ENCODE results near the gene ATAD3C. TPM values are rescaled to one million over a fixed set of nuclear protein-coding genes. Genes with fewer than 3 reads are reported as not detected.
"Not testable (repeated sequence)": the region's sequence is repeated elsewhere in the genome, so short reads cannot be mapped to it uniquely, and the experiment has no call there.

ATAD3C gene
- total and polyA plus RNA-seq, 10 of the 15 experiments (the other 5 are each of a cell fraction or from before 2014, with no cell fraction given), result 0.03 to 3.1 (median 0.86) TPM

DNA sequence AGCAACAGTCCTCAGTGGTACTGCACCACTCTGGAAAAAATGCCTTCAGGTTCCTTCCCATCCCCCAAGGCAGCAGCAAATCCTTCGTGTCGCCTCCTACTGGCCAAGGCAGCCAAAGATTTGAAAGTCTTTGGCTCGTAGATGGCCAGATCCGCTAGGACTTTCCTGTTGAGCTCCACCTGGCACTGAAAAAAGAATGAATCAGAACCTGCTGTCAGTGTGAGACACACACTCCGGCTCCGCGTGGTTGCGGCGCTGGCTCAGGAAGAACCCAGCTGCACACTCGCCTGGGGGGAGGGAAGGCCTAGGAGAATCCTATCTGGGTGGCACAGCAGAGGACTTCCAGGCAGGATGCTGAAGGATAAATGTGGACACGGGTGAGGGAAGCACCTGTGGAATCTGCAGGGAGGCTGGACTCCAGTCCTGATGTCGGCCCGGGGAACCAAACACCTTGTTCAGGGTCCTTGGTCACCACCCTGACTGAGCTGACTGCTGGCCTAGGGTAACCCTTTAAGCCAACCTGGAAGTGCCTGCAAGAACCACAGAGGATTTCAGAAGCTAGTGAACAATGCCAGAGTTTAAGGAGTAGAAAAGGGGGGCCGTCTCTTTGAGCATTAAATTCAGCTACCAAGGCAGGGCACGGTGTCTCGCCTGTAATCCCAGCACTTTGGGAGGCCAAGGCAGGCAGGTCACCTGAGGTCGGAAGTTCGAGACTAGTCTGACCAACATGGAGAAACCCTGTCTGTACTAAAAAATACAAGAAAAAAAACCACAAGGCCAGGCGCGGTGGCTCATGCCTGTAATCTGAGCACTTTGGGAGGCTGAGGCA lies 47.2 kb upstream of the ATAD3C start (continued):
- 0 out of 2 replicates have a peak, but pooled peaks have one; percentile 17 for TF ChIP-seq RAD21 (IDR thresholded peaks at IDR 0.05; ENCODE audit: insufficient read depth, low read depth, low read length)

DNA sequence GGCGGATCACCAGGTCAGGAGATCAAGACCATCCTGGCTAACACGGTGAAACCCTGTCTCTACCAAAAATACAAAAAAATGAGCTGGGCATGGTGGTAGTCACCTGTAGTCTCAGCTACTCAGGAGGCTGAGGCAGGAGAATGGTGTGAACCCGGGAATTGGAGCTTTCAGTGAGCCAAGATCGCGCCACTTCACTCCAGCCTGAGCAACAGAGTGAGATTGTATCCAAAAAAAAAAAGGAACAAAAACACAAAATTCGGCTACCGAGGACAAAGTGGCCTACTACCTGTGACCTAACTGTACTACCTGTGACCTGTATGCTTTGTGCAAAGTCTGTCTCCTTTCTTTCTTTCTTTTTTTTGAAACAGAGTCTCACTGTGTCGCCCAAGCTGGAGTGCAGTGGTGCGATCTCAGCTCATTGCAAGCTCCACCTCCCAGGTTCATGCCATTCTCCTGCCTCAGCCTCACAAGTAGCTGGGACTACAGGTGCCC lies 46.5 kb upstream of the ATAD3C start:
- H4K20me1 ChIP-seq (ENCODE audit: control insufficient read depth, insufficient read depth); DNase-seq (ENCODE audit: low read depth, low spot score); H3K9me3 ChIP-seq (replicated peaks; ENCODE audit: control insufficient read depth, insufficient read depth, low read length); BruUV-seq (replicated peaks); H2AFZ ChIP-seq (ENCODE audit: control insufficient read depth, low read depth, low read length); H3K4me2 ChIP-seq (ENCODE audit: control insufficient read depth, insufficient read depth); RAD21 ChIA-PET (ENCODE audit: unreplicated experiment); H3K27me3 ChIP-seq (replicated peaks in 1 of 2; ENCODE audit: control insufficient read depth in 2 of 2, insufficient read depth in 2 of 2, low read length in 1 of 2); ATAC-seq; FAIRE-seq; intact Hi-C loops (cut with micrococcal nuclease; ENCODE audit: unreplicated experiment); H3K9ac ChIP-seq (ENCODE audit: control insufficient read depth, insufficient read depth, low read length); SMC1A ChIA-PET (ENCODE audit: uncharacterized antibody, unreplicated experiment); H3K4me3 ChIP-seq; H3K27ac ChIP-seq (ENCODE audit: control insufficient read depth, insufficient read depth): not testable (repeated sequence)
- 96% methylated on average over 7 of the region's 9 CpGs for WGBS (ENCODE audit: insufficient coverage, insufficient replicate concordance, low lambda C conversion rate, missing lambda C conversion rate)
- TF ChIP-seq POLR2AphosphoS5 (IDR thresholded peaks at IDR 0.05; ENCODE audit: low read length), result 0 out of 2 replicates have a peak, but pooled peaks have one; percentile 31
- CTCF ChIA-PET, result interaction anchor here (1.0 to 1.7 kb wide), 7 partner anchors 11 to 101 kb away, joined by 3 to 15 read pairs (median 4); partner anchors contain the start of gene AURKAIP1
- in situ Hi-C loops (cut with MboI), result loop anchor here (5.0 kb wide), 1 partner anchor 104 kb away; no protein-coding TSS in a partner anchor
- Histone ChIP-seq H3K36me3 (ENCODE audit: control insufficient read depth in 2 of 2, insufficient read depth in 2 of 2, low read length in 1 of 2) (peaks cover 11 to 22% of the 10 kb centered on the region in 2 experiments), H3K79me2 (ENCODE audit: control insufficient read depth, insufficient read depth, low read length) (peaks cover 73% of the 10 kb centered on the region), H3K4me1 (ENCODE audit: control insufficient read depth, insufficient read depth, low read length) (peaks cover 25% of the 10 kb centered on the region)
- POLR2A ChIA-PET, result interaction anchor here (1.2 kb wide), 1 partner anchor 38 kb away, joined by 4 read pairs; no protein-coding TSS in a partner anchor

DNA sequence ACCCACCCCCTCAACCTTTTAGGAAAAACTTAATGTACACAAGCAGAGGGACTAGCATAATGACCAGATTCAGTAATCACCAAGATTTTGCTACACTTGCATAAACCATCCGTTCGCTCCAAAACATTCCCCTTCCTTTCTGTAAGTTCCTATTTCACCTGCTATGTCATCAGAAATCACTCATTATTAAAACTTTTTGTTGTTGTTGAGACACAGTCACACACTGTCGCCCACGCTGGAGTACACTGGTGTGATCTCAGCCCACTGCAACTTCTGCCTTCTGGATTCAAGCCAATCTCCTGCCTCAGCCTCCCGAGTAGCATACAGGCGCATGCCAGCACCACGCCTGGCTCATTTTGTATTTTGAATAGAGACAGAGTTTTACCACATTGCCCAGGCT lies 45.8 kb upstream of the ATAD3C start:
- H3K9me3 ChIP-seq (replicated peaks; ENCODE audit: control insufficient read depth, insufficient read depth, low read length), result no peaks in the 10 kb centered on the region
- no peak for FAIRE-seq
- no peak for ATAC-seq
- H3K4me1 ChIP-seq (ENCODE audit: control insufficient read depth, insufficient read depth, low read length), result peaks cover 24% of the 10 kb centered on the region
- ChIA-PET POLR2A (no interaction called here), RAD21 (ENCODE audit: unreplicated experiment) (no interaction called here), CTCF (no interaction called here), SMC1A (ENCODE audit: uncharacterized antibody, unreplicated experiment) (no interaction called here)
- no TSS peak for BruUV-seq (replicated peaks)
- no peak overlapping the region for H3K4me2 ChIP-seq (ENCODE audit: control insufficient read depth, insufficient read depth)
- WGBS (ENCODE audit: insufficient coverage, insufficient replicate concordance, low lambda C conversion rate, missing lambda C conversion rate), result 98% methylated on average over 7 of the region's 7 CpGs
- H3K36me3 ChIP-seq (ENCODE audit: control insufficient read depth in 2 of 2, insufficient read depth in 2 of 2, low read length in 1 of 2), result peaks cover 11 to 22% of the 10 kb centered on the region in 2 experiments
- no peak overlapping the region for H2AFZ ChIP-seq (ENCODE audit: control insufficient read depth, low read depth, low read length)
- H3K27me3 ChIP-seq (replicated peaks in 1 of 2; ENCODE audit: control insufficient read depth in 2 of 2, insufficient read depth in 2 of 2, low read length in 1 of 2), result no peaks in the 10 kb centered on the region
- intact Hi-C loops (cut with micrococcal nuclease; ENCODE audit: unreplicated experiment), result no loop called here
- no peak overlapping the region for H3K9ac ChIP-seq (ENCODE audit: control insufficient read depth, insufficient read depth, low read length)
- no peak overlapping the region for H3K4me3 ChIP-seq
- in situ Hi-C loops (cut with MboI), result loop anchor here (5.0 kb wide), 1 partner anchor 104 kb away; no protein-coding TSS in a partner anchor
- H3K27ac ChIP-seq (ENCODE audit: control insufficient read depth, insufficient read depth), result no peak overlapping the region
- no peak for DNase-seq (ENCODE audit: low read depth, low spot score)
- H3K79me2 ChIP-seq (ENCODE audit: control insufficient read depth, insufficient read depth, low read length), result peaks cover 73% of the 10 kb centered on the region
- no peaks in the 10 kb centered on the region; the same call in 1 of the 2 replicates for H4K20me1 ChIP-seq (ENCODE audit: control insufficient read depth, insufficient read depth)
- no peak for TF ChIP-seq ASH2L (IDR thresholded peaks at IDR 0.05; ENCODE audit: borderline replicate concordance, low read depth)
- no peak for TF ChIP-seq ZNF274 (IDR thresholded peaks at IDR 0.05; ENCODE audit: insufficient read depth, insufficient read length)
- TF ChIP-seq, protein P1, sequence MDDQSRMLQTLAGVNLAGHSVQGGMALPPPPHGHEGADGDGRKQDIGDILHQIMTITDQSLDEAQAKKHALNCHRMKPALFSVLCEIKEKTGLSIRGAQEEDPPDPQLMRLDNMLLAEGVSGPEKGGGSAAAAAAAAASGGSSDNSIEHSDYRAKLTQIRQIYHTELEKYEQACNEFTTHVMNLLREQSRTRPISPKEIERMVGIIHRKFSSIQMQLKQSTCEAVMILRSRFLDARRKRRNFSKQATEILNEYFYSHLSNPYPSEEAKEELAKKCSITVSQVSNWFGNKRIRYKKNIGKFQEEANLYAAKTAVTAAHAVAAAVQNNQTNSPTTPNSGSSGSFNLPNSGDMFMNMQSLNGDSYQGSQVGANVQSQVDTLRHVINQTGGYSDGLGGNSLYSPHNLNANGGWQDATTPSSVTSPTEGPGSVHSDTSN (IDR thresholded peaks at IDR 0.05; ENCODE audit: insufficient replicate concordance, low read depth, low read length), result peak; percentile 41
- TF ChIP-seq CBX5 (IDR thresholded peaks at IDR 0.05; ENCODE audit: low read depth), result no peak
- TF ChIP-seq RAD21 (IDR thresholded peaks at IDR 0.05; ENCODE audit: insufficient read depth, low read depth, low read length), result no peak
- no peak for TF ChIP-seq ZNF207 (IDR thresholded peaks at IDR 0.05; ENCODE audit: borderline replicate concordance)
- TF ChIP-seq, protein P2, sequence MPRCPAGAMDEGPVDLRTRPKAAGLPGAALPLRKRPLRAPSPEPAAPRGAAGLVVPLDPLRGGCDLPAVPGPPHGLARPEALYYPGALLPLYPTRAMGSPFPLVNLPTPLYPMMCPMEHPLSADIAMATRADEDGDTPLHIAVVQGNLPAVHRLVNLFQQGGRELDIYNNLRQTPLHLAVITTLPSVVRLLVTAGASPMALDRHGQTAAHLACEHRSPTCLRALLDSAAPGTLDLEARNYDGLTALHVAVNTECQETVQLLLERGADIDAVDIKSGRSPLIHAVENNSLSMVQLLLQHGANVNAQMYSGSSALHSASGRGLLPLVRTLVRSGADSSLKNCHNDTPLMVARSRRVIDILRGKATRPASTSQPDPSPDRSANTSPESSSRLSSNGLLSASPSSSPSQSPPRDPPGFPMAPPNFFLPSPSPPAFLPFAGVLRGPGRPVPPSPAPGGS (IDR thresholded peaks at IDR 0.05; ENCODE audit: borderline replicate concordance, insufficient read depth, low read depth, low read length, poor library complexity, severe bottlenecking), result peak; percentile 85
- no peak for TF ChIP-seq CHD4 (IDR thresholded peaks at IDR 0.05)
- TF ChIP-seq SMAD5 (IDR thresholded peaks at IDR 0.05; ENCODE audit: low read depth), result no peak
- no peak for TF ChIP-seq CHD1 (IDR thresholded peaks at IDR 0.05; ENCODE audit: low read depth, low read length)

Data from GM12878 (cell line).